H9 (cell line): Measurements from ENCODE around the gene TAF4B. TPM values are rescaled to one million over a fixed set of nuclear protein-coding genes. Genes with fewer than 3 reads are reported as not detected.

ENCODE experiments used
- DNase-seq: peaks from one replicate; pipeline ENCODE4 v3.0.0-alpha.2; 2017
- H2AFZ ChIP-seq: one replicate; pipeline ENCODE4 v1.6.1; 2013; ENCODE audit warnings: mild to moderate bottlenecking, low read length, control low read depth, moderate library complexity
- H2AK5ac ChIP-seq: 2 replicates; pipeline ENCODE4 v1.6.1; 2013; ENCODE audit warnings: low read length, control low read depth, mixed read lengths; ENCODE audit not compliant: insufficient read length
- H2BK120ac ChIP-seq: one replicate; pipeline ENCODE4 v1.6.1; 2013; ENCODE audit warnings: low read depth, mild to moderate bottlenecking, low read length, control low read depth, inconsistent platforms; ENCODE audit not compliant: poor library complexity, severe bottlenecking
- H2BK12ac ChIP-seq: 2 replicates; pipeline ENCODE4 v1.6.1; 2013; ENCODE audit warnings: low read length, control low read depth, mixed read lengths, low read depth; ENCODE audit not compliant: insufficient read length
- H2BK15ac ChIP-seq: 2 replicates; pipeline ENCODE4 v1.6.1; 2013; ENCODE audit warnings: low read depth, low read length, control low read depth
- H2BK20ac ChIP-seq: one replicate; pipeline ENCODE4 v1.6.1; 2013; ENCODE audit warnings: low read depth, mild to moderate bottlenecking, low read length, control low read depth, inconsistent platforms; ENCODE audit not compliant: poor library complexity, severe bottlenecking
- H2BK5ac ChIP-seq: 2 replicates; pipeline ENCODE4 v1.6.1; 2013; ENCODE audit warnings: low read length, control low read depth, mixed read lengths; ENCODE audit not compliant: insufficient read length
- H3K14ac ChIP-seq: 2 replicates; pipeline ENCODE4 v1.6.1; 2013; ENCODE audit warnings: low read length, control low read depth; ENCODE audit not compliant: insufficient read depth
- H3K18ac ChIP-seq: 2 replicates; pipeline ENCODE4 v1.6.1; 2013; ENCODE audit warnings: low read depth, mild to moderate bottlenecking, mixed read lengths, low read length, control low read depth; ENCODE audit not compliant: insufficient read length
- H3K23ac ChIP-seq: 2 replicates; pipeline ENCODE4 v1.6.1; 2013; ENCODE audit warnings: low read length, control low read depth, mixed read lengths, low read depth; ENCODE audit not compliant: insufficient read length
- H3K23me2 ChIP-seq: 2 replicates; pipeline ENCODE4 v1.6.1; 2013; ENCODE audit warnings: low read depth, mild to moderate bottlenecking, mixed read lengths, low read length, control low read depth; ENCODE audit not compliant: insufficient read length, poor library complexity, severe bottlenecking
- H3K27ac ChIP-seq: 2 replicates; pipeline ENCODE4 v1.5.1; 2013; ENCODE audit warnings: low read length, control low read depth, mixed read lengths, low read depth; ENCODE audit not compliant: insufficient read length
- H3K27me3 ChIP-seq: 2 replicates; pipeline ENCODE4 v1.6.1; 2013; ENCODE audit warnings: low read length, control low read depth, inconsistent platforms; ENCODE audit not compliant: insufficient read depth
- H3K4ac ChIP-seq: 2 replicates; pipeline ENCODE4 v1.6.1; 2013; ENCODE audit warnings: low read depth, mild to moderate bottlenecking, control low read depth, inconsistent platforms, low read length, moderate library complexity
- H3K4me1 ChIP-seq: 2 replicates; pipeline ENCODE4 v1.6.1; 2013; ENCODE audit warnings: low read length, control low read depth, inconsistent platforms; ENCODE audit not compliant: insufficient read depth
- H3K4me2 ChIP-seq: 2 replicates; pipeline ENCODE4 v1.6.1; 2013; ENCODE audit warnings: low read length, control low read depth, mixed read lengths; ENCODE audit not compliant: insufficient read length, insufficient read depth
- H3K56ac ChIP-seq: 2 replicates; pipeline ENCODE4 v1.6.1; 2013; ENCODE audit warnings: low read depth, mild to moderate bottlenecking, mixed read lengths, low read length, control low read depth; ENCODE audit not compliant: insufficient read length
- H3K79me1 ChIP-seq: 2 replicates; pipeline ENCODE4 v1.6.1; 2013; ENCODE audit warnings: low read depth, mild to moderate bottlenecking, moderate library complexity, low read length, control low read depth, inconsistent platforms; ENCODE audit not compliant: insufficient read depth, poor library complexity, severe bottlenecking
- H3K79me2 ChIP-seq: 2 replicates; pipeline ENCODE4 v1.6.1; 2013; ENCODE audit warnings: low read length, control low read depth, inconsistent platforms; ENCODE audit not compliant: insufficient read depth
- H3K9ac ChIP-seq: 2 replicates; pipeline ENCODE4 v1.6.1; 2013; ENCODE audit warnings: low read length, control low read depth, mixed read lengths; ENCODE audit not compliant: insufficient read length; ENCODE audit errors: extremely low read depth
- H3K9me3 ChIP-seq: one replicate; pipeline ENCODE4 v1.6.1; 2013; ENCODE audit warnings: low read depth, low read length, inconsistent platforms; ENCODE audit not compliant: control insufficient read depth
- H3T11ph ChIP-seq: one replicate; pipeline ENCODE4 v1.6.1; 2013; ENCODE audit warnings: mild to moderate bottlenecking, low read length, control low read depth, inconsistent platforms
- H4K20me1 ChIP-seq: one replicate; pipeline ENCODE4 v1.6.1; 2013; ENCODE audit not compliant: control insufficient read depth, insufficient read length, insufficient read depth
- H4K5ac ChIP-seq: 2 replicates; pipeline ENCODE4 v1.6.1; 2013; ENCODE audit warnings: low read depth, mild to moderate bottlenecking, mixed read lengths, low read length, control low read depth; ENCODE audit not compliant: insufficient read length
- H4K8ac ChIP-seq: replicated peaks from 2 replicates; pipeline ENCODE4 v1.6.1; 2013; ENCODE audit warnings: low read length, control low read depth, mixed read lengths, low read depth; ENCODE audit not compliant: insufficient read length
- H4K91ac ChIP-seq: 2 replicates; pipeline ENCODE4 v1.6.1; 2013; ENCODE audit warnings: low read depth, mild to moderate bottlenecking, moderate library complexity, mixed read lengths, low read length, control low read depth; ENCODE audit not compliant: insufficient read length
- H3K27ac Mint-ChIP-seq, 3 experiments: 2 replicates in 2 of 3; 3 replicates in 1 of 3; pipeline ENCODE4 v1.8.0; 2020 to 2021; ENCODE audit warnings: mixed read lengths in 3 of 3, mild to moderate bottlenecking in 1 of 3, moderate library complexity in 1 of 3
- H3K27me3 Mint-ChIP-seq: 2 replicates; pipeline ENCODE4 v1.8.0; 2021; ENCODE audit warnings: low read depth, mild to moderate bottlenecking, moderate library complexity, mixed read lengths
- H3K36me3 Mint-ChIP-seq, 3 experiments: 2 replicates in 2 of 3; 3 replicates in 1 of 3; pipeline ENCODE4 v1.8.0; 2020 to 2021; ENCODE audit warnings: low read depth in 3 of 3, mixed read lengths in 3 of 3; ENCODE audit not compliant: insufficient read depth in 1 of 3
- H3K4me1 Mint-ChIP-seq, 2 experiments: 2 replicates each; pipeline ENCODE4 v1.8.0; 2020; ENCODE audit warnings: mixed read lengths in 2 of 2
- H3K4me3 Mint-ChIP-seq, 2 experiments: 2 replicates in 1 of 2; 3 replicates in 1 of 2; pipeline ENCODE4 v1.8.0; 2020 to 2021; ENCODE audit warnings: mild to moderate bottlenecking in 2 of 2, mixed read lengths in 2 of 2, moderate library complexity in 1 of 2
- H3K9me3 Mint-ChIP-seq, 2 experiments: 2 replicates in 1 of 2; 3 replicates in 1 of 2; pipeline ENCODE4 v1.8.0; 2020; ENCODE audit warnings: mild to moderate bottlenecking in 2 of 2, mixed read lengths in 2 of 2, moderate library complexity in 1 of 2
- WGBS: extraction: QIAGEN DNeasy Blood & Tissue Kit; methylation state at CpG from one replicate; pipeline ENCODE4 v1.1.7; 2013; ENCODE audit warnings: missing lambda C conversion rate, low lambda C conversion rate, mixed read lengths; ENCODE audit not compliant: insufficient read length; ENCODE audit errors: extremely low coverage; 5-methylcytosine and 5-hydroxymethylcytosine counted together
- total RNA-seq: library from RNA; stranded (reverse); gene quantifications from 2 replicates; pipeline ENCODE4 v1.2.1, GENCODE V29; 2021
- TF ChIP-seq, protein P1 (sequence below): fragments of 200-600 bp; sonication (generic); conservative IDR thresholded peaks from 3 replicates; pipeline ENCODE4 v1.8.0; 2021; ENCODE audit warnings: antibody characterized with exemption, mild to moderate bottlenecking

Gene TAF4B
- total RNA-seq, 1 experiment from 2014 or later: 19.8 TPM

DNA sequence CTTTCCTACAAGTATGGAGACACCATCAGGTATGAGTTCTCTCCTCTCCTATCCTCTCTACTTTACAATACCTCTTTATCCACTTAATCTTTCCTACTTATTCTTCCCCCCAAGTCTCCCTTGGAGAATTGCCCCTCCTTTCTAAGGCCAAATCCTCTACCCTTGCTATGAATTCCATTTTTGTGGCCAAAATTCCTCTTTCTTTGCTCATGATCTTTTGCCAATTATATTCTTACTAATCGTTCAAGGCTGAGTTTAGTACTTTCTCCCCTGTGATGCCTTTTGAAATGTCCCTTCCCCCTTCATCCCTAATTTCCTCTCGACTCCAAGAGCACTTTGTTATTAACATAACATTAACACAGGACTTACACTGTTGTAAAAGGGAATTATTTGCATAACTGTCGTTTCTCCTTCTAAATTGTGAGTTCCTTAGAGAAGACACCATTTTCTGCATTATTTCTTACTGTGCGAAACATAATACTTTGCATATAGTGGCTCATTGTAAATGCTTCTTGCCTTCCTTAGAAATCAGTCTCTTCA is 188.7 kb downstream of the TAF4B start:
- Histone ChIP-seq H2AFZ (peak overlapping the region; percentile 22), H4K5ac (no peak overlapping the region), H3K18ac (no peak overlapping the region), H3K9me3 (no peaks in the 10 kb centered on the region), H3K4ac (no peak overlapping the region), H3T11ph (peak overlapping the region; percentile 36), H2BK120ac (no peak overlapping the region), H2BK15ac (no peak overlapping the region), H2BK12ac (no peak overlapping the region), H3K27ac (peak overlapping the region; percentile 12), H2BK20ac (no peak overlapping the region), H3K56ac (no peak overlapping the region), H3K4me1 (peaks cover 8% of the 10 kb centered on the region; the same call in 1 of the 2 replicates), H3K23me2 (no peaks in the 10 kb centered on the region), H3K14ac (no peak overlapping the region), H2BK5ac (no peak overlapping the region), H3K79me1 (no peaks in the 10 kb centered on the region), H4K20me1 (no peaks in the 10 kb centered on the region), H4K8ac (no peak overlapping the region), H3K4me2 (peak overlapping the region; percentile 26), H3K27me3 (no peaks in the 10 kb centered on the region), H3K79me2 (no peaks in the 10 kb centered on the region), H2AK5ac (no peak overlapping the region), H3K9ac (no peak overlapping the region), H3K23ac (no peak overlapping the region), H4K91ac (no peak overlapping the region)
- Mint-ChIP-seq H3K27ac (no peak overlapping the region), H3K36me3 (no peaks in the 10 kb centered on the region; a peak in 1 of 7 replicates), H3K4me3 (no peak overlapping the region), H3K27me3 (no peaks in the 10 kb centered on the region), H3K4me1 (peaks cover 1 to 6% of the 10 kb centered on the region in 2 experiments; a peak in 3 of 4 replicates), H3K9me3 (no peaks in the 10 kb centered on the region)
- no peak for DNase-seq
- WGBS: no CpG with 5 or more reads among the region's 4 CpGs
- TF ChIP-seq, protein P1, sequence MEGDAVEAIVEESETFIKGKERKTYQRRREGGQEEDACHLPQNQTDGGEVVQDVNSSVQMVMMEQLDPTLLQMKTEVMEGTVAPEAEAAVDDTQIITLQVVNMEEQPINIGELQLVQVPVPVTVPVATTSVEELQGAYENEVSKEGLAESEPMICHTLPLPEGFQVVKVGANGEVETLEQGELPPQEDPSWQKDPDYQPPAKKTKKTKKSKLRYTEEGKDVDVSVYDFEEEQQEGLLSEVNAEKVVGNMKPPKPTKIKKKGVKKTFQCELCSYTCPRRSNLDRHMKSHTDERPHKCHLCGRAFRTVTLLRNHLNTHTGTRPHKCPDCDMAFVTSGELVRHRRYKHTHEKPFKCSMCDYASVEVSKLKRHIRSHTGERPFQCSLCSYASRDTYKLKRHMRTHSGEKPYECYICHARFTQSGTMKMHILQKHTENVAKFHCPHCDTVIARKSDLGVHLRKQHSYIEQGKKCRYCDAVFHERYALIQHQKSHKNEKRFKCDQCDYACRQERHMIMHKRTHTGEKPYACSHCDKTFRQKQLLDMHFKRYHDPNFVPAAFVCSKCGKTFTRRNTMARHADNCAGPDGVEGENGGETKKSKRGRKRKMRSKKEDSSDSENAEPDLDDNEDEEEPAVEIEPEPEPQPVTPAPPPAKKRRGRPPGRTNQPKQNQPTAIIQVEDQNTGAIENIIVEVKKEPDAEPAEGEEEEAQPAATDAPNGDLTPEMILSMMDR: no peak
